Measurements from ENCODE around the gene MYOZ3. TPM values are rescaled to one million over a fixed set of nuclear protein-coding genes. Genes with fewer than 3 reads are reported as not detected.

The MYOZ3 gene
- total and polyA plus RNA-seq, 12 donors, result 0.91 to 12.2 (median 5.6) TPM

- Histone ChIP-seq H3K4me1 (peaks cover 50 to 100% (median 96%) of the 10 kb centered on the region in 9 donors), H3K27ac (peak overlapping the region; percentile 91 to 100 (median 96)), H3K4me3 (peak overlapping the region; percentile 26 to 63 (median 52)), H3K9me3 (no peaks in the 10 kb centered on the region), H3K27me3 (no peaks in the 10 kb centered on the region), H3K36me3 (peaks cover 0 to 24% (median 0%) of the 10 kb centered on the region in 9 donors)
- ATAC-seq (peak; percentile 48 to 78 (median 64)), DNase-seq (peak; percentile 62 to 83)
- WGBS, 2 donors, result 22 to 30% methylated on average over 9 of the region's 9 CpGs
- TF ChIP-seq, protein P1, sequence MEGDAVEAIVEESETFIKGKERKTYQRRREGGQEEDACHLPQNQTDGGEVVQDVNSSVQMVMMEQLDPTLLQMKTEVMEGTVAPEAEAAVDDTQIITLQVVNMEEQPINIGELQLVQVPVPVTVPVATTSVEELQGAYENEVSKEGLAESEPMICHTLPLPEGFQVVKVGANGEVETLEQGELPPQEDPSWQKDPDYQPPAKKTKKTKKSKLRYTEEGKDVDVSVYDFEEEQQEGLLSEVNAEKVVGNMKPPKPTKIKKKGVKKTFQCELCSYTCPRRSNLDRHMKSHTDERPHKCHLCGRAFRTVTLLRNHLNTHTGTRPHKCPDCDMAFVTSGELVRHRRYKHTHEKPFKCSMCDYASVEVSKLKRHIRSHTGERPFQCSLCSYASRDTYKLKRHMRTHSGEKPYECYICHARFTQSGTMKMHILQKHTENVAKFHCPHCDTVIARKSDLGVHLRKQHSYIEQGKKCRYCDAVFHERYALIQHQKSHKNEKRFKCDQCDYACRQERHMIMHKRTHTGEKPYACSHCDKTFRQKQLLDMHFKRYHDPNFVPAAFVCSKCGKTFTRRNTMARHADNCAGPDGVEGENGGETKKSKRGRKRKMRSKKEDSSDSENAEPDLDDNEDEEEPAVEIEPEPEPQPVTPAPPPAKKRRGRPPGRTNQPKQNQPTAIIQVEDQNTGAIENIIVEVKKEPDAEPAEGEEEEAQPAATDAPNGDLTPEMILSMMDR (IDR thresholded peaks at IDR 0.05), result no peak
- intact Hi-C loops (cut with DNase I), result loop anchor here in 5 of 10 donors (2.0 to 5.0 kb wide), 3 partner anchors 16 to 49 kb away; no protein-coding TSS in a partner anchor
Measured at GRCh38 chr5:150641006-150641570, 20.0 kb upstream of the MYOZ3 start.

GRCh38 chr5:150641824-150642566, 19.1 kb upstream of the MYOZ3 start:
- H3K9me3 ChIP-seq, result no peaks in the 10 kb centered on the region
- WGBS, 2 donors, result 42 to 51% methylated on average over 5 of the region's 5 CpGs
- H3K36me3 ChIP-seq, result peaks cover 0 to 29% (median 0%) of the 10 kb centered on the region in 9 donors
- H3K27me3 ChIP-seq, result no peaks in the 10 kb centered on the region
- intact Hi-C loops (cut with DNase I), result loop anchor here in 5 of 10 donors (2.0 to 5.0 kb wide), 3 partner anchors 17 to 50 kb away; no protein-coding TSS in a partner anchor
- H3K27ac ChIP-seq, result peak overlapping the region; percentile 91 to 100 (median 96)
- peak overlapping the region; percentile 11 to 63 (median 52) for H3K4me3 ChIP-seq
- TF ChIP-seq, protein P1 (IDR thresholded peaks at IDR 0.05), result no peak
- peaks cover 48 to 100% (median 96%) of the 10 kb centered on the region in 9 donors for H3K4me1 ChIP-seq
- no peak for ATAC-seq
- no peak for DNase-seq

DNA sequence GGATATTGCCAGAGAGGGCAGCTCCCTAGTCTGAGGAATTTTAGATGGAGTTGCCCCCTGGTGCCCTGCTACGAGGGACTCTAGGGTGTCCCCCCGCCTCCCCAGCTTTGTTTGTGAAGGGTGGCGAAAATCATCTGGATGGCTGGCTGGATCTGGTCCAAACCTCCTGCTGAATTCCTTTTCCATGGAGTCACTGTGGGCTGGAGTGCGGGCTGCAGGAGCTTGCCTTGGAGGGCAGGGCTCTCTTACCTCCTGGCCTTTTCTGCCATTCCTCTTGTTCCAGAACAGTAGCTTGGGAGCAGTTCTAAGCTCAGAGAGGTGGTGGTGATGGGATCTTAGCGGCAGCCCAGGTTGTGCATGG, 18.5 kb upstream of the MYOZ3 start:
- H3K4me1 ChIP-seq, result peaks cover 50 to 100% (median 97%) of the 10 kb centered on the region in 9 donors

More for the DNA sequence above, 18.5 kb upstream of the MYOZ3 start:
- H3K4me3 ChIP-seq, result peak overlapping the region in 9 of 10 donors; percentile 28 to 63 (median 53)
- ATAC-seq, result peak; percentile 11 to 50 (median 35)
- peak overlapping the region; percentile 91 to 100 (median 96) for H3K27ac ChIP-seq
- TF ChIP-seq, protein P1 (IDR thresholded peaks at IDR 0.05), result no peak
- DNase-seq, result peak; percentile 64 to 86
- H3K27me3 ChIP-seq, result no peaks in the 10 kb centered on the region
- no peaks in the 10 kb centered on the region for H3K9me3 ChIP-seq
- intact Hi-C loops (cut with DNase I), result loop anchor here in 4 of 10 donors (5.0 kb wide), 2 partner anchors 45 to 50 kb away; no protein-coding TSS in a partner anchor
- 9 to 13% methylated on average over 5 of the region's 5 CpGs for WGBS, 2 donors
- H3K36me3 ChIP-seq, result peaks cover 0 to 25% (median 0%) of the 10 kb centered on the region in 9 donors
